Effector memory CD8-positive, alpha-beta T cell (primary cell): ENCODE measurements around the gene SLC44A1.
A peak's percentile ranks its signal among the peaks of the same experiment; 100 is the strongest.

Experiments
- ATAC-seq: fragments of 150-1000 bp; cut with Tn5 transposase; replicated peaks from 2 replicates; pipeline ENCODE4 v1.10.0; 2021; ENCODE audit warnings: mild to moderate bottlenecking, moderate library complexity
- DNase-seq, 3 experiments: peaks; one replicate each; pipeline ENCODE4 v3.0.0; 2021
- H3K27ac Mint-ChIP-seq, 2 donors: one replicate each; pipeline ENCODE4 v1.8.0; 2022; ENCODE audit warnings: mild to moderate bottlenecking in 2 of 2, mixed read lengths in 2 of 2, moderate library complexity in 2 of 2
- H3K27me3 Mint-ChIP-seq, 2 donors: one replicate each; pipeline ENCODE4 v1.8.0; 2022; ENCODE audit warnings: mixed read lengths in 2 of 2
- H3K36me3 Mint-ChIP-seq: one replicate; pipeline ENCODE4 v1.8.0; 2022; ENCODE audit warnings: mild to moderate bottlenecking, moderate library complexity, mixed read lengths; ENCODE audit not compliant: insufficient read depth
- H3K4me1 Mint-ChIP-seq, 2 donors: one replicate each; pipeline ENCODE4 v1.8.0; 2022; ENCODE audit warnings: low read depth in 2 of 2, mixed read lengths in 2 of 2
- H3K4me3 Mint-ChIP-seq, 2 donors: one replicate each; pipeline ENCODE4 v1.8.0; 2022; ENCODE audit warnings: mild to moderate bottlenecking in 2 of 2, mixed read lengths in 2 of 2, moderate library complexity in 2 of 2
- H3K9me3 Mint-ChIP-seq, 2 donors: one replicate each; pipeline ENCODE4 v1.8.0; 2022; ENCODE audit warnings: mixed read lengths in 2 of 2
- total RNA-seq, 9 experiments: gene quantifications; one replicate each; lab custom pipeline; 2026; lab: John Stamatoyannopoulos, UW

The SLC44A1 gene
- total RNA-seq, result 13.4 to 42.0 (median 18.1) reads per million in 9 experiments

- Mint-ChIP-seq H3K9me3 (no peaks in the 10 kb centered on the region), H3K27me3 (peaks cover 29 to 32% of the 10 kb centered on the region in 2 donors), H3K4me3 (peak within 1 kb of the TSS; percentile 92 to 95), H3K36me3 (peaks cover 9% of the 10 kb centered on the region), H3K4me1 (peaks cover 11 to 13% of the 10 kb centered on the region in 2 donors), H3K27ac (peak within 1 kb of the TSS; percentile 77 to 93)
- DNase-seq (peak; percentile 87 to 88 (median 87)), ATAC-seq (peak; percentile 80)
These were observed at the start of gene SLC44A1 for GRCh38 chr9:105244003-105244733. SLC44A1 (plus strand) TSS chr9:105244651; CDS start chr9:105244869, 218 bp downstream.

- ATAC-seq (no peak), DNase-seq (no peak)
- peaks cover 19 to 23% of the 10 kb centered on the region in 2 donors for H3K27me3 Mint-ChIP-seq
- H3K27ac Mint-ChIP-seq, result no peak overlapping the region
- no peaks in the 10 kb centered on the region for H3K4me1 Mint-ChIP-seq
- H3K9me3 Mint-ChIP-seq, result no peaks in the 10 kb centered on the region
- no peak overlapping the region for H3K4me3 Mint-ChIP-seq
- peaks cover 4% of the 10 kb centered on the region for H3K36me3 Mint-ChIP-seq
These were observed 49.2 kb upstream of the SLC44A1 start for GRCh38 chr9:105195259-105195658.

- peaks cover 19 to 23% of the 10 kb centered on the region in 2 donors for H3K27me3 Mint-ChIP-seq
- ATAC-seq, result no peak
- DNase-seq, result no peak
- no peaks in the 10 kb centered on the region for H3K36me3 Mint-ChIP-seq
- no peaks in the 10 kb centered on the region for H3K9me3 Mint-ChIP-seq
- H3K4me3 Mint-ChIP-seq, result no peak overlapping the region
- H3K27ac Mint-ChIP-seq, result no peak overlapping the region
- no peaks in the 10 kb centered on the region for H3K4me1 Mint-ChIP-seq
These were observed 46.4 kb upstream of the SLC44A1 start for GRCh38 chr9:105198023-105198422.

GRCh38 chr9:105198865-105199264 is 45.6 kb upstream of the SLC44A1 start:
- DNase-seq (no peak), ATAC-seq (no peak)
- no peaks in the 10 kb centered on the region for H3K9me3 Mint-ChIP-seq
- H3K27ac Mint-ChIP-seq, result no peak overlapping the region
- no peak overlapping the region for H3K4me3 Mint-ChIP-seq
- no peaks in the 10 kb centered on the region for H3K36me3 Mint-ChIP-seq
- H3K27me3 Mint-ChIP-seq, result peaks cover 16 to 19% of the 10 kb centered on the region in 2 donors
- H3K4me1 Mint-ChIP-seq, result no peaks in the 10 kb centered on the region

GRCh38 chr9:105204416-105204815 is 40.0 kb upstream of the SLC44A1 start:
- DNase-seq (no peak), ATAC-seq (no peak)
- Mint-ChIP-seq H3K9me3 (no peaks in the 10 kb centered on the region), H3K27me3 (peaks cover 0 to 4% of the 10 kb centered on the region in 2 donors), H3K4me3 (no peak overlapping the region), H3K27ac (no peak overlapping the region), H3K36me3 (no peaks in the 10 kb centered on the region), H3K4me1 (no peaks in the 10 kb centered on the region)

- ATAC-seq, result no peak
- Mint-ChIP-seq H3K36me3 (no peaks in the 10 kb centered on the region), H3K4me1 (no peaks in the 10 kb centered on the region), H3K27me3 (peaks cover 0 to 4% of the 10 kb centered on the region in 2 donors), H3K27ac (no peak overlapping the region), H3K9me3 (no peaks in the 10 kb centered on the region), H3K4me3 (no peak overlapping the region)
- DNase-seq, result no peak
These were observed 38.5 kb upstream of the SLC44A1 start for GRCh38 chr9:105205787-105206495.

- no peak for ATAC-seq
- Mint-ChIP-seq H3K27me3 (peaks cover 0 to 4% of the 10 kb centered on the region in 2 donors), H3K4me3 (no peak overlapping the region), H3K9me3 (no peaks in the 10 kb centered on the region), H3K36me3 (no peaks in the 10 kb centered on the region), H3K27ac (no peak overlapping the region), H3K4me1 (no peaks in the 10 kb centered on the region)
- no peak for DNase-seq
These were observed 38.0 kb upstream of the SLC44A1 start for GRCh38 chr9:105206496-105206820.

- no peak overlapping the region for H3K27ac Mint-ChIP-seq
- H3K4me1 Mint-ChIP-seq, result no peaks in the 10 kb centered on the region
- DNase-seq, result no peak
- H3K4me3 Mint-ChIP-seq, result no peak overlapping the region
- H3K36me3 Mint-ChIP-seq, result no peaks in the 10 kb centered on the region
- no peak for ATAC-seq
- no peaks in the 10 kb centered on the region for H3K9me3 Mint-ChIP-seq
- H3K27me3 Mint-ChIP-seq, result peaks cover 0 to 4% of the 10 kb centered on the region in 2 donors
These were observed 37.4 kb upstream of the SLC44A1 start for GRCh38 chr9:105206821-105207699.

GRCh38 chr9:105216440-105217178 is 27.8 kb upstream of the SLC44A1 start:
- Mint-ChIP-seq H3K4me1 (no peaks in the 10 kb centered on the region), H3K36me3 (no peaks in the 10 kb centered on the region), H3K4me3 (no peak overlapping the region), H3K27ac (no peak overlapping the region), H3K9me3 (no peaks in the 10 kb centered on the region), H3K27me3 (peaks cover 11 to 32% of the 10 kb centered on the region in 2 donors)
- DNase-seq, result no peak
- no peak for ATAC-seq

- no peak overlapping the region for H3K27ac Mint-ChIP-seq
- no peaks in the 10 kb centered on the region for H3K4me1 Mint-ChIP-seq
- H3K27me3 Mint-ChIP-seq, result peaks cover 11 to 27% of the 10 kb centered on the region in 2 donors
- H3K4me3 Mint-ChIP-seq, result no peak overlapping the region
- H3K9me3 Mint-ChIP-seq, result peaks cover 2 to 4% of the 10 kb centered on the region in 2 donors
- ATAC-seq, result no peak
- no peak for DNase-seq
- peaks cover 3% of the 10 kb centered on the region for H3K36me3 Mint-ChIP-seq
These were observed 25.8 kb upstream of the SLC44A1 start for GRCh38 chr9:105218673-105219072.

- Mint-ChIP-seq H3K4me1 (no peaks in the 10 kb centered on the region), H3K36me3 (peaks cover 3% of the 10 kb centered on the region), H3K4me3 (no peak overlapping the region), H3K27ac (no peak overlapping the region), H3K9me3 (peaks cover 5 to 10% of the 10 kb centered on the region in 2 donors), H3K27me3 (peaks cover 11 to 30% of the 10 kb centered on the region in 2 donors)
- ATAC-seq (no peak), DNase-seq (no peak)
These were observed 25.1 kb upstream of the SLC44A1 start for GRCh38 chr9:105219291-105219805.

GRCh38 chr9:105220451-105220850 is 24.0 kb upstream of the SLC44A1 start:
- DNase-seq, result no peak
- H3K36me3 Mint-ChIP-seq, result peaks cover 3% of the 10 kb centered on the region
- peaks cover 20 to 34% of the 10 kb centered on the region in 2 donors for H3K27me3 Mint-ChIP-seq
- ATAC-seq, result no peak
- peaks cover 13 to 16% of the 10 kb centered on the region in 2 donors for H3K9me3 Mint-ChIP-seq
- H3K27ac Mint-ChIP-seq, result no peak overlapping the region
- no peak overlapping the region for H3K4me3 Mint-ChIP-seq
- H3K4me1 Mint-ChIP-seq, result no peaks in the 10 kb centered on the region
